ENCODE data around the gene AGAP1.

Gene AGAP1

GRCh38 chr2:235495373-235496238 lies 1.8 kb downstream of the AGAP1 start:
- no peak for TF ChIP-seq CTCF (conservative IDR thresholded peaks at IDR 0.05; ENCODE audit: low read depth, low read length)

GRCh38 chr2:235496239-235496621 lies 2.4 kb downstream of the AGAP1 start:
- H3K4me3 ChIP-seq (ENCODE audit: low read depth, low read length), result no peak overlapping the region
- DNase-seq (ENCODE audit: low read depth), result no peak
- TF ChIP-seq CTCF (conservative IDR thresholded peaks at IDR 0.05; ENCODE audit: low read depth, low read length), result no peak

More at GRCh38 chr2:235495373-235496238, 1.8 kb downstream of the AGAP1 start:
- H3K4me3 ChIP-seq (ENCODE audit: low read depth, low read length), result peak overlapping the region; percentile 63
- no peak for DNase-seq (ENCODE audit: low read depth)

GRCh38 chr2:235497096-235497495 lies 3.3 kb downstream of the AGAP1 start:
- no peak overlapping the region for H3K4me3 ChIP-seq (ENCODE audit: low read depth, low read length)
- TF ChIP-seq CTCF (conservative IDR thresholded peaks at IDR 0.05; ENCODE audit: low read depth, low read length), result no peak
- DNase-seq (ENCODE audit: low read depth), result no peak

- H3K4me3 ChIP-seq (ENCODE audit: low read depth, low read length), result no peak overlapping the region
- peak; percentile 29 for TF ChIP-seq CTCF (conservative IDR thresholded peaks at IDR 0.05; ENCODE audit: low read depth, low read length)
- DNase-seq (ENCODE audit: low read depth), result no peak
These were observed 4.7 kb downstream of the AGAP1 start for GRCh38 chr2:235498541-235498940.

- DNase-seq (ENCODE audit: low read depth), result no peak
- H3K4me3 ChIP-seq (ENCODE audit: low read depth, low read length), result no peak overlapping the region
- no peak for TF ChIP-seq CTCF (conservative IDR thresholded peaks at IDR 0.05; ENCODE audit: low read depth, low read length)
These were observed 5.3 kb downstream of the AGAP1 start for GRCh38 chr2:235498946-235499812.

- no peak for DNase-seq (ENCODE audit: low read depth)
- H3K4me3 ChIP-seq (ENCODE audit: low read depth, low read length), result no peak overlapping the region
- no peak for TF ChIP-seq CTCF (conservative IDR thresholded peaks at IDR 0.05; ENCODE audit: low read depth, low read length)
These were observed 6.4 kb downstream of the AGAP1 start for GRCh38 chr2:235500110-235500760.
